SK-N-SH (cell line): ENCODE data around the gene SPATA32. TPM values are rescaled to one million over a fixed set of nuclear protein-coding genes. Genes with fewer than 3 reads are reported as not detected.

Experiments
- FOSL2 ChIP-seq: IDR thresholded peaks from 2 replicates; pipeline ENCODE4 v1.4.0; 2012; ENCODE audit warnings: low read depth, mild to moderate bottlenecking, moderate library complexity, borderline replicate concordance
- FOXM1 ChIP-seq: IDR thresholded peaks from 2 replicates; pipeline ENCODE4 v1.4.0; 2012; ENCODE audit warnings: low read depth, mild to moderate bottlenecking
- GABPA ChIP-seq: IDR thresholded peaks from 2 replicates; pipeline ENCODE4 v1.4.0; 2012; ENCODE audit warnings: low read depth, mild to moderate bottlenecking
- GATA2 ChIP-seq: sonication (generic); formaldehyde crosslinking; IDR thresholded peaks from 2 replicates; pipeline ENCODE4 v1.5.0; 2020; ENCODE audit warnings: mild to moderate bottlenecking, missing genetic modification reagents
- JUND ChIP-seq: IDR thresholded peaks from 2 replicates; pipeline ENCODE4 v1.4.0; 2012
- NFIC ChIP-seq: IDR thresholded peaks from 2 replicates; pipeline ENCODE4 v1.4.0; 2012; ENCODE audit warnings: borderline replicate concordance
- NRF1 ChIP-seq: IDR thresholded peaks from 2 replicates; pipeline ENCODE4 v1.6.1; 2012; ENCODE audit warnings: low read depth, mild to moderate bottlenecking, low read length
- SMC3 ChIP-seq: IDR thresholded peaks from 2 replicates; pipeline ENCODE4 v1.6.1; 2012; ENCODE audit warnings: low read depth, low read length, improper control_type of control experiment
- polyA plus RNA-seq, 3 experiments: library from polyadenylated mRNA; depleted of rRNA; stranded (reverse); fragments of >200 nt; gene quantifications; 2 replicates each; pipeline ENCODE4 v1.2.3, GENCODE V29; 2012
- TF ChIP-seq, protein P1 (sequence below): IDR thresholded peaks from 2 replicates; pipeline ENCODE4 v1.6.1; 2012; ENCODE audit warnings: mild to moderate bottlenecking, low read depth, low read length, moderate library complexity
- TF ChIP-seq, protein P2 (sequence below): IDR thresholded peaks from 2 replicates; pipeline ENCODE4; 2012

SPATA32 gene
- polyA plus RNA-seq, 1 of the 3 experiments (the other 2 are of a cell fraction) = not detected

DNA sequence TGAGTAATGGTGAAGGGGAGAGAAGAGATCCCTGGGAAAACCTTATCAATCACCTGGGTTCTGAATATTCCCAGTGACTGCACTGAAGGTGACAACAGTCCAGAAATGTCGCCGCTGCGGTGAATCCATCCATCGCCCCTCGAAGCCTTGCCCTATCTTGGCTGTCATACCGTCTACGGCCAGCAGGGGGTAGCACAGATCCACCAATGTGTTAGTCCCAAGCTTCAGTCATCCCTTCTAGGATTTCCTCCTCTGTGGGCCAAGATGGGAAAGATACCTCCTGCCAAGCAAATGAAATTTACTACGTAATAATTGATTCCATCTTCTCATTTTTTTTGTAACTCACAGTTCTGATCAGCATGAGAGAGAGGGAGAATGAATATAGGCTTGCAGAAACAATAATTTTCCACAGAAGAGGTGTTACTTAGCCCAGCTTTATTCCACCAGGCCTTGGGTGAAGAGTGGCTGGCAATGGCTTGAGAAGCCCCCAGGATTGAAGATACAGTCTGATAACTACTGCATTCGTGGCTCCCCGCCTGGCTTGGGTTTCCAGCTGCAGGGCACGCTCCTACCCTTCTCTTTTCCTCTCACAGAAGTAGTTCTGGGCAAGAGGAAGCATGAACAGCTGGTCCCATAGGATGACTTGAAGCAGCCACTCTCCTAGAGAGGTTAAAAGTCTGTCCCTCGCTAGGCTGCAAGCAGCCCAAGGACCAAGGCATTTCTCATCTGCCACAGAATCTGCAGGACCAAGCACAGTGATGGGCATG is 42.8 kb downstream of the SPATA32 start (continued):
- TF ChIP-seq GATA2 (peak; percentile 81), SMC3 (peak; percentile 92), GABPA (no peak), NFIC (no peak), JUND (no peak), FOSL2 (no peak), FOXM1 (no peak), NRF1 (no peak)
- TF ChIP-seq, protein P1, sequence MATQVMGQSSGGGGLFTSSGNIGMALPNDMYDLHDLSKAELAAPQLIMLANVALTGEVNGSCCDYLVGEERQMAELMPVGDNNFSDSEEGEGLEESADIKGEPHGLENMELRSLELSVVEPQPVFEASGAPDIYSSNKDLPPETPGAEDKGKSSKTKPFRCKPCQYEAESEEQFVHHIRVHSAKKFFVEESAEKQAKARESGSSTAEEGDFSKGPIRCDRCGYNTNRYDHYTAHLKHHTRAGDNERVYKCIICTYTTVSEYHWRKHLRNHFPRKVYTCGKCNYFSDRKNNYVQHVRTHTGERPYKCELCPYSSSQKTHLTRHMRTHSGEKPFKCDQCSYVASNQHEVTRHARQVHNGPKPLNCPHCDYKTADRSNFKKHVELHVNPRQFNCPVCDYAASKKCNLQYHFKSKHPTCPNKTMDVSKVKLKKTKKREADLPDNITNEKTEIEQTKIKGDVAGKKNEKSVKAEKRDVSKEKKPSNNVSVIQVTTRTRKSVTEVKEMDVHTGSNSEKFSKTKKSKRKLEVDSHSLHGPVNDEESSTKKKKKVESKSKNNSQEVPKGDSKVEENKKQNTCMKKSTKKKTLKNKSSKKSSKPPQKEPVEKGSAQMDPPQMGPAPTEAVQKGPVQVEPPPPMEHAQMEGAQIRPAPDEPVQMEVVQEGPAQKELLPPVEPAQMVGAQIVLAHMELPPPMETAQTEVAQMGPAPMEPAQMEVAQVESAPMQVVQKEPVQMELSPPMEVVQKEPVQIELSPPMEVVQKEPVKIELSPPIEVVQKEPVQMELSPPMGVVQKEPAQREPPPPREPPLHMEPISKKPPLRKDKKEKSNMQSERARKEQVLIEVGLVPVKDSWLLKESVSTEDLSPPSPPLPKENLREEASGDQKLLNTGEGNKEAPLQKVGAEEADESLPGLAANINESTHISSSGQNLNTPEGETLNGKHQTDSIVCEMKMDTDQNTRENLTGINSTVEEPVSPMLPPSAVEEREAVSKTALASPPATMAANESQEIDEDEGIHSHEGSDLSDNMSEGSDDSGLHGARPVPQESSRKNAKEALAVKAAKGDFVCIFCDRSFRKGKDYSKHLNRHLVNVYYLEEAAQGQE = no peak
- TF ChIP-seq, protein P2, sequence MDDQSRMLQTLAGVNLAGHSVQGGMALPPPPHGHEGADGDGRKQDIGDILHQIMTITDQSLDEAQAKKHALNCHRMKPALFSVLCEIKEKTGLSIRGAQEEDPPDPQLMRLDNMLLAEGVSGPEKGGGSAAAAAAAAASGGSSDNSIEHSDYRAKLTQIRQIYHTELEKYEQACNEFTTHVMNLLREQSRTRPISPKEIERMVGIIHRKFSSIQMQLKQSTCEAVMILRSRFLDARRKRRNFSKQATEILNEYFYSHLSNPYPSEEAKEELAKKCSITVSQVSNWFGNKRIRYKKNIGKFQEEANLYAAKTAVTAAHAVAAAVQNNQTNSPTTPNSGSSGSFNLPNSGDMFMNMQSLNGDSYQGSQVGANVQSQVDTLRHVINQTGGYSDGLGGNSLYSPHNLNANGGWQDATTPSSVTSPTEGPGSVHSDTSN = no peak

Other genes with a start within 250 kb of the SPATA32 start
- gene DCAKD, start 210.5 kb downstream of the SPATA32 start, polyA plus RNA-seq (2012; rRNA removed) = 47.6 and 48.8 TPM in 2 replicates
- 30.1 and 31.6 TPM in 2 replicates for gene NMT1, start 200.8 kb downstream of the SPATA32 start, polyA plus RNA-seq (2012; rRNA removed)
- gene PLCD3, start 129.6 kb downstream of the SPATA32 start, polyA plus RNA-seq (2012; rRNA removed) = 51.7 and 59.7 TPM in 2 replicates
- 15.8 and 18.1 TPM in 2 replicates for gene ACBD4, start 126.4 kb downstream of the SPATA32 start, polyA plus RNA-seq (2012; rRNA removed)
- gene HEXIM1, start 113.6 kb downstream of the SPATA32 start, polyA plus RNA-seq (2012; rRNA removed) = 16.1 and 20.7 TPM in 2 replicates
- 8.4 and 9.3 TPM in 2 replicates for gene HEXIM2, start 100.2 kb downstream of the SPATA32 start, polyA plus RNA-seq (2012; rRNA removed)
- 1.5 and 2.8 TPM in 2 replicates for gene FMNL1, start 40.2 kb downstream of the SPATA32 start, polyA plus RNA-seq (2012; rRNA removed)
- 11.9 and 13.7 TPM in 2 replicates for gene MAP3K14, start 54.9 kb upstream of the SPATA32 start, polyA plus RNA-seq (2012; rRNA removed)
- 2.1 and 4.3 TPM in 2 replicates for gene ARHGAP27, start 170.8 kb upstream of the SPATA32 start, polyA plus RNA-seq (2012; rRNA removed)
- gene PLEKHM1, start 228.6 kb upstream of the SPATA32 start, polyA plus RNA-seq (2012; rRNA removed) = 9.0 and 12.3 TPM in 2 replicates